Rectal smooth muscle tissue (tissue), 1 donor: ENCODE measurements around the gene HRG.

Experiments
- H3K27ac ChIP-seq: one replicate; pipeline ENCODE4 v1.7.0; 2013; ENCODE audit warnings: low read depth, low read length, inconsistent platforms
- H3K27me3 ChIP-seq: one replicate; pipeline ENCODE4 v1.7.0; 2013; ENCODE audit warnings: low read length; ENCODE audit not compliant: control insufficient read depth, insufficient read depth
- H3K36me3 ChIP-seq: one replicate; pipeline ENCODE4 v1.7.0; 2013; ENCODE audit warnings: low read length; ENCODE audit not compliant: control insufficient read depth, insufficient read depth
- H3K4me1 ChIP-seq: one replicate; pipeline ENCODE4 v1.7.0; 2013; ENCODE audit warnings: low read length; ENCODE audit not compliant: control insufficient read depth, insufficient read depth
- H3K4me3 ChIP-seq: one replicate; pipeline ENCODE4 v1.7.0; 2013; ENCODE audit warnings: low read length
- H3K9ac ChIP-seq: one replicate; pipeline ENCODE4 v1.7.0; 2013; ENCODE audit warnings: low read length

HRG gene

GRCh38 chr3:186724911-186725310 lies 59.1 kb downstream of the HRG start:
- Histone ChIP-seq H3K36me3 (no peaks in the 10 kb centered on the region), H3K9ac (no peak overlapping the region), H3K27ac (no peak overlapping the region), H3K27me3 (no peaks in the 10 kb centered on the region), H3K4me1 (no peaks in the 10 kb centered on the region), H3K4me3 (no peak overlapping the region)
